Endometrial microvascular endothelial cells (primary cell): ENCODE results near the gene MYF5. TPM values are rescaled to one million over a fixed set of nuclear protein-coding genes. Genes with fewer than 3 reads are reported as not detected.
"Not testable (repeated sequence)": the region's sequence is repeated elsewhere in the genome, so short reads cannot be mapped to it uniquely, and the experiment has no call there.

ENCODE experiments used
- in situ Hi-C: cut with HindIII; loops from 2 replicates; pipeline ENCODE4 v1.10.0; 2017; ENCODE audit warnings: low sequenced_read_pairs, low pct_unique_long_range_greater_than_20kb; ENCODE audit errors: inconsistent ontology term
- total RNA-seq: library from RNA; depleted of rRNA; stranded (reverse); fragments of >200 nt; gene quantifications from one replicate; pipeline ENCODE4 v1.2.3, GENCODE V29; 2015; ENCODE audit errors: inconsistent ontology term

Gene MYF5
- not detected for total RNA-seq

GRCh38 chr12:80716696-80717469 lies at the start of gene MYF5:
TSS of gene MYF5 (plus strand) at chr12:80716912. CDS start at chr12:80717064, 152 bp downstream.
- in situ Hi-C loops = no loop called here

- in situ Hi-C loops = no loop called here
These were observed 46.5 kb upstream of the MYF5 start for GRCh38 chr12:80670214-80670613.

GRCh38 chr12:80676042-80676636 lies 40.6 kb upstream of the MYF5 start:
- in situ Hi-C loops = not testable (repeated sequence)

- in situ Hi-C loops = no loop called here
These were observed 39.9 kb upstream of the MYF5 start for GRCh38 chr12:80676856-80677255.

GRCh38 chr12:80677994-80678393 lies 38.7 kb upstream of the MYF5 start:
- in situ Hi-C loops = no loop called here

GRCh38 chr12:80679346-80680131 lies 37.2 kb upstream of the MYF5 start:
- in situ Hi-C loops = no loop called here

- in situ Hi-C loops = no loop called here
These were observed 35.4 kb upstream of the MYF5 start for GRCh38 chr12:80681287-80681686.

- in situ Hi-C loops = no loop called here
These were observed 34.9 kb upstream of the MYF5 start for GRCh38 chr12:80681786-80682185.

GRCh38 chr12:80684077-80684495 lies 32.6 kb upstream of the MYF5 start:
- in situ Hi-C loops = no loop called here

- in situ Hi-C loops = no loop called here
These were observed 26.6 kb upstream of the MYF5 start for GRCh38 chr12:80690090-80690489.

GRCh38 chr12:80690513-80690912 lies 26.2 kb upstream of the MYF5 start:
- in situ Hi-C loops = no loop called here

GRCh38 chr12:80692114-80692513 lies 24.6 kb upstream of the MYF5 start:
- in situ Hi-C loops = no loop called here

- in situ Hi-C loops = no loop called here
These were observed 19.3 kb upstream of the MYF5 start for GRCh38 chr12:80697270-80697887.

GRCh38 chr12:80698256-80698655 lies 18.5 kb upstream of the MYF5 start:
- in situ Hi-C loops = no loop called here

- in situ Hi-C loops = no loop called here
These were observed 17.7 kb upstream of the MYF5 start for GRCh38 chr12:80698847-80699542.

GRCh38 chr12:80700327-80700726 lies 16.4 kb upstream of the MYF5 start:
- in situ Hi-C loops = no loop called here

- in situ Hi-C loops = no loop called here
These were observed 15.3 kb upstream of the MYF5 start for GRCh38 chr12:80701388-80701787.

- in situ Hi-C loops = no loop called here
These were observed 13.6 kb upstream of the MYF5 start for GRCh38 chr12:80702889-80703805.
